HCT116 (cell line): ENCODE measurements around the gene FAM20C. TPM values are rescaled to one million over a fixed set of nuclear protein-coding genes. Genes with fewer than 3 reads are reported as not detected.

ENCODE experiments used
- ATAC-seq: fragments of 200-7000 bp; cut with Tn5 transposase; 2 replicates; pipeline ENCODE4 v1.9.1; 2020; ENCODE audit warnings: mild to moderate bottlenecking, moderate library complexity
- BruUV-seq: library from RNA; stranded (reverse); fragments of 400-500 nt; replicated peaks from 2 replicates; lab custom pipeline; 2021; lab: Mats Ljungman, UMichigan
- CTCF ChIA-PET: fragments of 300-600 bp; sonication (Branson Sonifier 250); formaldehyde crosslinking; loops from one replicate; lab custom pipeline; 2021; ENCODE audit warnings: antibody characterized with exemption; lab: Charles Lee
- POLR2A ChIA-PET: fragments of 300-600, 350-600 bp; sonication (Branson Sonifier 250); formaldehyde crosslinking; loops from one replicate; lab custom pipeline; 2021; ENCODE audit warnings: antibody characterized with exemption; lab: Charles Lee
- RAD21 ChIA-PET, 2 experiments: fragments of 300-600 bp; sonication (Branson Sonifier 250); formaldehyde crosslinking; loops; one replicate each; lab custom pipeline; 2023; ENCODE audit warnings: low total read pairs in 2 of 2; ENCODE audit not compliant: uncharacterized antibody in 2 of 2, unreplicated experiment in 2 of 2, low non-redundant PET in 1 of 2; lab: Charles Lee
- DNase-seq: peaks from one replicate; pipeline ENCODE4 v3.0.0-alpha.2; 2010; ENCODE audit warnings: low read depth, low spot score
- H2AFZ ChIP-seq: fragments of 200-600 bp; shearing (Covaris generic), sonication (generic); 2 replicates; pipeline ENCODE4 v1.6.1; 2017; ENCODE audit warnings: low read depth, mixed run types, mixed read lengths, antibody characterized with exemption, low read length; ENCODE audit not compliant: poor library complexity, severe bottlenecking
- H3K27ac ChIP-seq: 2 replicates; pipeline ENCODE4 v1.5.1; 2012; ENCODE audit warnings: low read depth, low read length
- H3K27me3 ChIP-seq: fragments of 200-600 bp; sonication (generic); 2 replicates; pipeline ENCODE4 v1.6.1; 2016; ENCODE audit warnings: mixed run types, low read length, mixed read lengths; ENCODE audit not compliant: insufficient read depth
- H3K36me3 ChIP-seq, 2 experiments: fragments of 200-500 bp in 1 of 2; fragments of 200-600 bp in 1 of 2; sonication (Bioruptor generic) in 1 of 2; sonication (generic) in 1 of 2; 2 replicates each; pipeline versions ENCODE4 v1.5.1 to v1.6.1; 2014 to 2016; ENCODE audit warnings: low read length in 2 of 2, inconsistent platforms in 1 of 2, mixed read lengths in 1 of 2, mixed run types in 1 of 2; ENCODE audit not compliant: insufficient read depth in 2 of 2, control insufficient read depth in 1 of 2
- H3K4me1 ChIP-seq, 2 experiments: fragments of 200-600 bp in 1 of 2; sonication (generic) in 1 of 2; 2 replicates each; pipeline versions ENCODE4 v1.5.1 to v1.6.1; 2012 to 2017; ENCODE audit warnings: low read length in 2 of 2, inconsistent platforms in 1 of 2, mild to moderate bottlenecking in 1 of 2, mixed read lengths in 1 of 2, mixed run types in 1 of 2, moderate library complexity in 1 of 2; ENCODE audit not compliant: insufficient read depth in 2 of 2, control insufficient read depth in 1 of 2
- H3K4me2 ChIP-seq: fragments of 200-600 bp; sonication (generic); 2 replicates; pipeline ENCODE4 v1.6.1; 2017; ENCODE audit warnings: mixed run types, low read length, mixed read lengths
- H3K4me3 ChIP-seq, 2 experiments: fragments of 200-600 bp in 1 of 2; sonication (generic) in 1 of 2; replicated peaks in 1 of 2; 2 replicates each; pipeline ENCODE4 v1.5.1; 2011 to 2016; ENCODE audit warnings: low read length in 2 of 2, control low read depth in 1 of 2, low read depth in 1 of 2, mild to moderate bottlenecking in 1 of 2, mixed read lengths in 1 of 2, mixed run types in 1 of 2
- H3K79me2 ChIP-seq: fragments of 200-600 bp; sonication (generic); 2 replicates; pipeline ENCODE4 v1.6.1; 2017; ENCODE audit warnings: mild to moderate bottlenecking, mixed run types, low read length, moderate library complexity, mixed read lengths; ENCODE audit not compliant: insufficient read depth
- H3K9ac ChIP-seq: fragments of 200-600 bp; sonication (generic); 2 replicates; pipeline ENCODE4 v1.6.1; 2016; ENCODE audit warnings: low read length, mixed read lengths
- H3K9me2 ChIP-seq: fragments of 200-600 bp; sonication (generic), shearing (Covaris generic); 2 replicates; pipeline ENCODE4 v1.6.1; 2017; ENCODE audit warnings: mixed run types, mild to moderate bottlenecking, moderate library complexity; ENCODE audit not compliant: insufficient read depth
- H3K9me3 ChIP-seq, 2 experiments: fragments of 200-500 bp in 1 of 2; fragments of 200-600 bp in 1 of 2; sonication (Bioruptor generic) in 1 of 2; sonication (generic) in 1 of 2; 2 replicates each; pipeline ENCODE4 v1.6.1; 2014 to 2017; ENCODE audit warnings: low read length in 2 of 2, mixed read lengths in 2 of 2, inconsistent platforms in 1 of 2, low read depth in 1 of 2, mild to moderate bottlenecking in 1 of 2, mixed run types in 1 of 2, moderate library complexity in 1 of 2; ENCODE audit not compliant: control insufficient read depth in 1 of 2, insufficient read depth in 1 of 2
- H4K20me1 ChIP-seq: fragments of 200-600 bp; sonication (generic), shearing (Covaris generic); 2 replicates; pipeline ENCODE4 v1.6.1; 2017; ENCODE audit warnings: mixed run types, mild to moderate bottlenecking, moderate library complexity; ENCODE audit not compliant: insufficient read depth
- ELF1 ChIP-seq: IDR thresholded peaks from 2 replicates; pipeline ENCODE4 v1.6.1; 2012; ENCODE audit warnings: low read depth, borderline replicate concordance
- EZH2phosphoT487 ChIP-seq: fragments of 200-600 bp; IDR thresholded peaks from 2 replicates; pipeline ENCODE4 v1.6.1; 2018; ENCODE audit warnings: antibody characterized with exemption, borderline replicate concordance
- REST ChIP-seq: IDR thresholded peaks from 2 replicates; pipeline ENCODE4 v1.6.1; 2012; ENCODE audit warnings: low read depth
- SIN3A ChIP-seq: IDR thresholded peaks from 2 replicates; pipeline ENCODE4 v1.6.1; 2012; ENCODE audit warnings: low read depth
- ZBTB33 ChIP-seq: IDR thresholded peaks from 2 replicates; pipeline ENCODE4 v1.6.1; 2011; ENCODE audit warnings: mild to moderate bottlenecking, low read length, moderate library complexity; ENCODE audit not compliant: insufficient replicate concordance; ENCODE audit errors: extremely low read depth
- ZNF274 ChIP-seq: fragments of 200-500 bp; sonication (Bioruptor generic); IDR thresholded peaks from 2 replicates; pipeline ENCODE4 v1.6.1; 2014; ENCODE audit warnings: mild to moderate bottlenecking, low read depth, low read length, inconsistent platforms
- intact Hi-C: fragments of 100-400 bp; cut with micrococcal nuclease; formaldehyde crosslinking; loops from 2 replicates; pipeline ENCODE4 v1.10.0; 2022
- total RNA-seq: library from RNA; stranded (reverse); gene quantifications from one replicate; pipeline ENCODE4 v1.2.1, GENCODE V29; 2021; ENCODE audit not compliant: unreplicated experiment

The FAM20C gene
- total RNA-seq, 1 experiment from 2014 or later, result 27.1 TPM

GRCh38 chr7:199483-200249 is 7.3 kb downstream of the FAM20C start:
- ATAC-seq (no peak), DNase-seq (no peak)
- POLR2A ChIA-PET, result no interaction called here
- Histone ChIP-seq H3K9ac (no peak overlapping the region), H3K36me3 (peaks cover 3 to 12% of the 10 kb centered on the region in 2 experiments; a peak in 2 of 4 replicates), H2AFZ (no peak overlapping the region), H3K27me3 (no peaks in the 10 kb centered on the region), H3K27ac (no peak overlapping the region)
- no peak for TF ChIP-seq ZBTB33
- TF ChIP-seq, all 23 proteins: peak for 0
- ChIA-PET CTCF (no interaction called here), RAD21 (no interaction called here)
- Histone ChIP-seq H3K4me3 (no peak overlapping the region), H3K9me2 (no peaks in the 10 kb centered on the region), H3K9me3 (peaks cover 0 to 3% of the 10 kb centered on the region in 2 experiments; a peak in 1 of 4 replicates), H3K4me2 (no peak overlapping the region), H3K79me2 (peaks cover 10% of the 10 kb centered on the region; the same call in 1 of the 2 replicates), H4K20me1 (no peaks in the 10 kb centered on the region), H3K4me1 (peaks cover 0 to 1% of the 10 kb centered on the region in 2 experiments; a peak in 1 of 4 replicates)
- intact Hi-C loops, result no loop called here
- BruUV-seq, result no TSS peak

DNA sequence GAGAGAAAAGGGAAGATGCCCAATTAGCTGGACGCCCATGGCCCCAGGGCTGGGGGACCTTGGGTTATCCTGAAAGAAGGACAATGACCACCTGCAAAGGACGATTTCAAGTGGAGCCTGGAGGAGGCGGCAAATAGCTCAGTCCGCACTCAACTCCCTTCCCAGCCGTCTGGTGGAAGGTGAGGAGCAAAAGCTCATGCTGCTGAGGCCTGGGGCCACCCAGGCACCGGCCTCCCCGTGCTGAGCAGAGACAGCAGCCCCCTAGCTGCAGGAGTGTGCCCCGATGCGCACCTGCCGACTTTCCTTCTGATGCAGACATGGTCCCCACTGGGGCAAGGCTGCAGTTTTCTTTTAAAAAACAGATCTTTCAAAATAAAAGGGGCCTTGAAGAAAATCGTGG is 7.9 kb downstream of the FAM20C start:
- H3K36me3 ChIP-seq, result peaks cover 3 to 12% of the 10 kb centered on the region in 2 experiments; a peak in 2 of 4 replicates
- ATAC-seq (no peak), DNase-seq (no peak)
- no peaks in the 10 kb centered on the region for H3K27me3 ChIP-seq
- ChIA-PET RAD21 (no interaction called here), POLR2A (no interaction called here), CTCF (no interaction called here)
- H3K9me3 ChIP-seq, result peaks cover 4 to 6% of the 10 kb centered on the region in 2 experiments; a peak in 2 of 4 replicates
- no TSS peak for BruUV-seq
- no peak overlapping the region for H3K27ac ChIP-seq
- H3K9me2 ChIP-seq, result no peaks in the 10 kb centered on the region
- TF ChIP-seq ZNF274, result no peak
- no peak for TF ChIP-seq SIN3A
- no peak for TF ChIP-seq EZH2phosphoT487
- TF ChIP-seq REST, result no peak
- no peak for TF ChIP-seq ELF1
- no peak for TF ChIP-seq ZBTB33
- no peak overlapping the region for H3K4me2 ChIP-seq
- H3K79me2 ChIP-seq, result peaks cover 4% of the 10 kb centered on the region; the same call in 1 of the 2 replicates
- H4K20me1 ChIP-seq, result no peaks in the 10 kb centered on the region
- H2AFZ ChIP-seq, result no peak overlapping the region
- intact Hi-C loops, result no loop called here
- H3K9ac ChIP-seq, result no peak overlapping the region
- no peaks in the 10 kb centered on the region for H3K4me1 ChIP-seq
- no peak overlapping the region for H3K4me3 ChIP-seq
